Measurements from ENCODE around the gene MAP3K5. TPM values are rescaled to one million over a fixed set of nuclear protein-coding genes. Genes with fewer than 3 reads are reported as not detected.

Gene MAP3K5
- total RNA-seq, 2 donors from 2014 or later: 13.8 to 20.1 TPM

DNA sequence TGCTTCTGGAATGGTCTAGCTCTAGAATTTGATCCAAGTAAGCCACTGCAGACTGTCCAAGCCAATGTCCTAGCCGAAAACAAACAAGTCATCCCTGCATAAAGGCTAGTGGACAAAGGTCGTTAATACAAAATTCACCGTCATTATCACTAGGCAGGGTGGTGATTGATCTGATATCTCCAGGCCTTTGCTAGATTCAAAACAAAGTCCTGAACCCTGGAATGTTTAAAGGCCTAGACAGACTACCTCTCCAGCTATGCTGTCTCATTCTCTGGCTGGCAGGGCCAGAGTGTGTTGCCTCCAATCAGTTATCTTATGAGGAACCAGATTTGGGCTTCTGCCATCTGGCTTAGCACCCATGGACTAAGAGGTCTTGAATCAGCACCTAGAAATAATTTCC is 280.4 kb downstream of the MAP3K5 start:
- no peak overlapping the region for H3K27ac Mint-ChIP-seq
- peaks cover 4% of the 10 kb centered on the region for H3K4me1 Mint-ChIP-seq
- no peaks in the 10 kb centered on the region for H3K36me3 Mint-ChIP-seq (ENCODE audit: low read depth)
- no peak for ATAC-seq (replicated peaks)
- peaks cover 7% of the 10 kb centered on the region for H3K27me3 Mint-ChIP-seq
- H3K4me3 Mint-ChIP-seq: no peak overlapping the region
- H3K9me3 Mint-ChIP-seq: no peaks in the 10 kb centered on the region

DNA sequence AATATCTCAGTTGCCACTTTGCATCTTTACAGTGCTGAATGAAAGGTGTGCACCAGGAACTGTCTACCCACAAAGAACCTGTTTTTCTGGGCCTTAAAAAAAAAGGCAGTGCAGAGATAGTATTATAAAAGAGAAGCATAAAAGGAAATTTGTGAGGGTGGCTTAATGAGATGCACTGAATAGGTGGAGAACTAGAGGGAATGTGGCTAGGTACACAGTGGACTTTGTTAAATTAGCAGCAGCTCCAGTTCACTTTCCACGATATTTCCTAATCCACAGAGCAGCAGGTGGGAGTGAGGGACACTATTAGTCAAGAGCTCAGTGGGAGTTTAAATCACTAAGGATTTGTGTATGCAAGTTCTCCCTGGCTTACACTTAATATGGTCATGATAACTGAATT is 280.9 kb downstream of the MAP3K5 start:
- H3K4me3 Mint-ChIP-seq: no peak overlapping the region
- no peak overlapping the region for H3K27ac Mint-ChIP-seq
- ATAC-seq (replicated peaks): no peak
- H3K9me3 Mint-ChIP-seq: no peaks in the 10 kb centered on the region
- H3K36me3 Mint-ChIP-seq (ENCODE audit: low read depth): no peaks in the 10 kb centered on the region
- peaks cover 6% of the 10 kb centered on the region for H3K27me3 Mint-ChIP-seq
- H3K4me1 Mint-ChIP-seq: peaks cover 4% of the 10 kb centered on the region

DNA sequence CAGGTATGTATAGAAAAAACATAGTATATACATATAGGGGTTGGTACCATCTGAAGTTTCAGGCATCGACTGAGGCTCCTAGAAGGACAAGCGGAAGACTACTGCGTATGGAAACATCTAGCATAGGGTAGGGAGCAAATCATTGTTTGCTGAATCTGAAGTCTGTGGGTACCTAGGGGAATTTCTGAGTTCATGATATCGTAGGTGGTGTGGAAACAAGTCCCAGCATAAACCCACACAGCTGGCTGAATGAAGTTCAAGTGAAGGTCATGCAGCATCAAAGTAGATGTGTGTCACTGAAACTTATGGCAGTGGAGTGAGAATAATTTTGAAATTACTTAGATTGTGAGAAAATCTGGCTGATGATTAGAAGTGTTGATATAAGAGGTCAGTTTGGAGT is 281.5 kb downstream of the MAP3K5 start:
- no peak overlapping the region for H3K27ac Mint-ChIP-seq
- peaks cover 4% of the 10 kb centered on the region for H3K4me1 Mint-ChIP-seq
- peaks cover 3% of the 10 kb centered on the region for H3K27me3 Mint-ChIP-seq
- no peaks in the 10 kb centered on the region for H3K9me3 Mint-ChIP-seq
- H3K4me3 Mint-ChIP-seq: no peak overlapping the region
- ATAC-seq (replicated peaks): peak; percentile 85
- no peaks in the 10 kb centered on the region for H3K36me3 Mint-ChIP-seq (ENCODE audit: low read depth)

DNA sequence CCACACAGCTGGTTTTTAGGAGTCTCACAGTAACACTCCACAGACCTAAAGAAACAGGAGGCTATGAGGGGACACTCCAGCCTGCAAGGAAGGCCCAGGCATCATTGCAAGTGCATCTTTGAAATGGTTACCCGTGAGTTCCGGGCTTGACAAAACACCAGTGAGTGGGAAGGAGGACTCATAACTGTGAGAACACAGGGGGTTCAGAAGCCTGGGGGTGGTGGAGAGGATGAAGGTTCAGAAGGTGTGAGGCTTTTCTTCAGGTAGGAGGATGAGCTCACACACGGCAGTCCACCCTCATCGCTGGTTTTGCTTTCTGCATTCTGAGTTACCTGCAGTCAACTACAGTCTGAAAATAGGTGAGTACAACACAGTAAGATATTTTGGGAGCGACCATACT is 282.0 kb downstream of the MAP3K5 start:
- H3K27ac Mint-ChIP-seq: no peak overlapping the region

DNA sequence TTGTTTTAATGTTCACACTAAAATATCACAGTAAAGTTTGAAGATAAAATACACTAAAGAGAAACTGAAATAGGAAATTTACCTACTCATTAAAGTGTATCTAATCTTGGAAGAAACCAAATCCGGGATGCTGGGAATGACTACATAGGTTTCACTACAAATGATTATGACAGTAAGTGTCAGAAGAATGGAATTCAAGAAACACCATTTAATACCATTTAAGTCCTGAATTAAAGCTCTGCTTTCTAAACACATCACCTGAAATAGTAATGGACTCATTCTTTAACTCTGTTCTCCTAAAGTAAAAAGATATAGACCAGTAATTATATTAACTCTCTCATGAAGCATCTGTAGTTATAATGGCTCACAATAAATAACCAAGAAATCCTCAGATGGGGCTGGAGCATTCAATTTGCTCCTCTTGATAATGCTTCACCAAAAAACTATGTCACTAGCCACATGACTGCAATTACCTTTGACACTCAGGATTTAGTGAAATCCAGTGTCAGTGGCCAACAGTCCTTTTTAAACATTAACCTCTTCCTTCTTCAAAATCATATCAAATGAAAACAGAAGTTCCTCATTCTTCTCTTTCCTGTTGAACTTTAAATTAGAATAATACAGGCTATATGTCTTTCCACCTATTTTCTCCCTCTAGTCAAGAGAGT is 283.4 kb downstream of the MAP3K5 start:
- no peaks in the 10 kb centered on the region for H3K9me3 Mint-ChIP-seq
- no peaks in the 10 kb centered on the region for H3K27me3 Mint-ChIP-seq
- no peak for ATAC-seq (replicated peaks)
- no peaks in the 10 kb centered on the region for H3K36me3 Mint-ChIP-seq (ENCODE audit: low read depth)
- H3K27ac Mint-ChIP-seq: no peak overlapping the region
- peaks cover 4% of the 10 kb centered on the region for H3K4me1 Mint-ChIP-seq
- H3K4me3 Mint-ChIP-seq: no peak overlapping the region

More for the DNA sequence above, 282.0 kb downstream of the MAP3K5 start:
- no peak overlapping the region for H3K4me3 Mint-ChIP-seq
- H3K27me3 Mint-ChIP-seq: peaks cover 2% of the 10 kb centered on the region
- no peaks in the 10 kb centered on the region for H3K36me3 Mint-ChIP-seq (ENCODE audit: low read depth)
- H3K4me1 Mint-ChIP-seq: peaks cover 4% of the 10 kb centered on the region
- no peaks in the 10 kb centered on the region for H3K9me3 Mint-ChIP-seq
- ATAC-seq (replicated peaks): peak; percentile 67

Other genes with a start within 250 kb of the MAP3K5 start
- 1 to 10 TPM in 1 of 2 donors, under 1 TPM in 1; 0.76 to 1.2 TPM for gene MAP7, start 242.1 kb downstream of the MAP3K5 start, total RNA-seq
- gene PEX7, start 30.1 kb upstream of the MAP3K5 start, total RNA-seq: 1 to 10 TPM; 3.4 to 5.7 TPM
- gene SLC35D3, start 129.8 kb upstream of the MAP3K5 start, total RNA-seq: 1 to 10 TPM in 1 of 2 donors, not detected in 1; 1.9 TPM

Data from activated T-helper 17 cell treated with anti-CD3 and anti-CD28 coated beads, Interleukin-2, amount 50 U/mL, for 72 hours (primary cell).